Esophagus squamous epithelium (tissue), 4 donors: Measurements from ENCODE around the gene IL17RD.

Experiments
- CTCF ChIP-seq, 6 experiments: fragments of 450-650 bp in 4 of 6; fragments of 200-600 bp in 2 of 6; sonication (generic) in 2 of 6; IDR thresholded peaks; one replicate each; pipeline ENCODE4 v1.5.1; 2016 to 2019; ENCODE audit warnings: antibody characterized with exemption in 6 of 6, mild to moderate bottlenecking in 4 of 6, moderate library complexity in 4 of 6
- POLR2A ChIP-seq, 4 donors: fragments of 450-650 bp; IDR thresholded peaks; one replicate each; pipeline ENCODE4 v1.6.1; 2017; ENCODE audit warnings: antibody characterized with exemption in 4 of 4, mild to moderate bottlenecking in 4 of 4, moderate library complexity in 3 of 4

- TF ChIP-seq CTCF (IDR thresholded peaks at IDR 0.05) = no peak
- TF ChIP-seq POLR2A (IDR thresholded peaks at IDR 0.05) = no peak
These were observed 99.6 kb downstream of the IL17RD start for GRCh38 chr3:57065588-57065987.
